Bone marrow (tissue), 2 donors: ENCODE results near the gene FTCD.
"Not testable (repeated sequence)": the region's sequence is repeated elsewhere in the genome, so short reads cannot be mapped to it uniquely, and the experiment has no call there.

Source experiments
- DNase-seq, 2 donors: peaks; one replicate each; lab custom pipeline; 2025; lab: John Stamatoyannopoulos, UW

The FTCD gene

DNA sequence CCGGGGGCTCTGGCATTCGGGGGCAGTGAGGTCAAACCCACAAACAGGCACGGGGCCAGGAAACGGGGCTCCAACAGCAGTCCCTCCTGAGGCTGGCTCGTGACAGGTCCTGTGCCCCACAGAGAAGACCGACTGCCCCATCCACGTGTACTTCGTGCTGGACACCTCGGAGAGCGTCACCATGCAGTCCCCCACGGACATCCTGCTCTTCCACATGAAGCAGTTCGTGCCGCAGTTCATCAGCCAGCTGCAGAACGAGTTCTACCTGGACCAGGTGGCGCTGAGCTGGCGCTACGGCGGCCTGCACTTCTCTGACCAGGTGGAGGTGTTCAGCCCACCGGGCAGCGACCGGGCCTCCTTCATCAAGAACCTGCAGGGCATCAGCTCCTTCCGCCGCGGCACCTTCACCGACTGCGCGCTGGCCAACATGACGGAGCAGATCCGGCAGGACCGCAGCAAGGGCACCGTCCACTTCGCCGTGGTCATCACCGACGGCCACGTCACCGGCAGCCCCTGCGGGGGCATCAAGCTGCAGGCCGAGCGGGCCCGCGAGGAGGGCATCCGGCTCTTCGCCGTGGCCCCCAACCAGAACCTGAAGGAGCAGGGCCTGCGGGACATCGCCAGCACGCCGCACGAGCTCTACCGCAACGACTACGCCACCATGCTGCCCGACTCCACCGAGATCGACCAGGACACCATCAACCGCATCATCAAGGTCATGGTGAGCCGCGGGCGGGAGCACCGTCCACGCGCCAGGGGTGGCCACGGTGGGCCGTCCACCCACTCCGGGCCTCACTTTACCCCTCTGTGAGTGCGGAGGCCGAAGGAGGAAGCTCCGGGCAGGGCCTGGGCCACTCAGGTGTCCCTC is 43.3 kb downstream of the FTCD start:
- no peak for DNase-seq

DNA sequence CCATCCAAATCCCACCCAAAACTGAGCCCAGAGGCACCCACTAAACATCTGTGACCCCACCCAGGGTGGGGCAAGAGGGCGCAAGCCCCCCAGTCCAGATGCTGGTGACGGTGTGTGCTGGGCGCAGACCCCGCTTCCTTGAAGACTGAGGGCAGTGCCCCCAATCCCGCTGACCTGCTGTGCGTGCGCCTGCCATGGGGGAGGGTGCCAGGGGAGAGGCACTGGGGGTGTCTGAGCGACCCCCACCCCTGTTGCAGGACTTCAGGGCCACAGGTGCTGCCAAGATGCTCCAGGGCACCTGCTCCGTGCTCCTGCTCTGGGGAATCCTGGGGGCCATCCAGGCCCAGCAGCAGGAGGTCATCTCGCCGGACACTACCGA is 44.2 kb downstream of the FTCD start:
- no peak for DNase-seq

GRCh38 chr21:46110499-46111192 is 44.7 kb downstream of the FTCD start:
- no peak for DNase-seq

DNA sequence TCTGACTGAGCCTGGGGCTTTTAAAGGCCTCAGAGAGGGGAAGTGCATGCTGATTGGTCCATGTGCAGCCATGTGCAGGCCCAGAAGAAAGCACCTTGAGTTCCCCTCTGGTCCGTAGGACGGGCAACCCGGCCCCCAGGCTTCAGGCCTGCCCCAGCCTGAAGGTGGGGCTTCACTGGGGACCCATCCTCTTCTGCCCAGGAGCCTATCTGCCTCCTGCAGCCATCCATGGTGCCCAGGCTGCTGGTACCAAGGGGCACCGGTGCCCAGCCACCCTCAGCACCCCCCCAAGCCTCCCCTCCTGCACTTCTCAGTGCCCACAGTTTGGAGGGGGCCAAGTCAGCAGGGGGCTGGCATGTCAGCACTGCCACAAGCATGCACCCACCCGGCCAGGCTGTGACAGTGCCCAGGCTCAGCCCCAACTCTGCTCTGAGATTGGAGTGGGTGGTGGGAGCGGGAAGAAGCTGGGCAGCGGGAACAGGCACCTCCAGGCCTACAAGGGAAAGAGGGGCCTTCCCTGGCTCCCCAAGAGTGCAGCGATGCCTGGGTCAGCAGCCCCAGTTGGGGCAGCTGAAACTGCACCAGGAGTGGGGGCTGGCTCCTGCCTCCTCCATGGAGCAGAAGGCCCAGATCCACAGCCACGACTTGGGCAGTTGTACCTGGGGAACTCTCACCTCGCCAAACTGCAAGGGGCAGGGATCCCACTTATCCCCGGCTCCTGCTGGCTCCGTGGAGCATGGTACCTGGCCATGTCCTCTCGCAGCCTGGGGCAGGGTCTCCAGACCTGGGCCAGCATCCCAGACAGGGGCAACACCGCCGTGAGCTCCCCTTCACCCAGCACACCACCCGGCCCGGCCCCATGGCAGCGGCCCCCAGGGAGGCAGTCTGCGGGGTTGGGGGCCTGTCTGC is 45.8 kb downstream of the FTCD start:
- DNase-seq, result no peak

- no peak for DNase-seq
These were observed 46.5 kb downstream of the FTCD start for GRCh38 chr21:46108827-46109312.

DNA sequence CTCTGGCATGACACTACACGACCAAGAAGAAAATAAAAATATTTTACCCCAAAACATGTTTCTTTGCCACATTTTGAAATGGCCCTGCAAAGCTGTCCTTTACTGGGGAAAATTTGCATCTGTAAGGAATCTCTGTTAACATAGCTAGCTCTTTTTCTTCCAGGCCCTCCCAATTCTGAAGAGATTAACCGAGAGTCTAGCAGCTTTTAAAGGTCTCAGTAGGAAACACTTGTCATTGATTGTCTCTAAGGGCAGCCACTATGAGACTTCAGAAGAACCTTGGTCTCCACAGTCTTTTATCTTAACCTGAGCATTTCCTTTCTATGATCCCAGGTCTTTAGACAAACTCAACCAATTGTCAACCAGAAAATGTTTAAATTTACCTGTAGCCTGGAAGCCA is 48.0 kb downstream of the FTCD start:
- DNase-seq, result not testable (repeated sequence)

- no peak for DNase-seq
These were observed 51.3 kb downstream of the FTCD start for GRCh38 chr21:46104104-46104503.

DNA sequence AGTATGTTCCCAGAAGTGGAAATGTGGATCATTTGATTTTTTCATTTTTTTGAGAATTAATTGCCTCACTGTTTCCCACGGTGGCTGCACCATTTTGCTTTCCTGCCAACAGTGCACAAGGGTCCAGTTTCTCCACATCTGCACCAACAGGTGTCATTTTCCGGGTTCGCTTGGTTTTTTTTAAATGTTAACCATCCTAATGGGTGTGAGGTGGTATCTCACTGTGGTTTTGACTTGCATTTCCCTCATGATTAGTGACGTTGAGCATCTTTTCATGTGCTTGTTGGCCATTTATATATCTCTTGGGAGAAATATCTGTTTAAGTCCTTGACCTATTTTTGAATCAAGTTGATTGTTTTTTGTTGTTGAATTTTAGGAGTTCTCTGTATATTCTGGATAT is 54.5 kb downstream of the FTCD start:
- no peak for DNase-seq

DNA sequence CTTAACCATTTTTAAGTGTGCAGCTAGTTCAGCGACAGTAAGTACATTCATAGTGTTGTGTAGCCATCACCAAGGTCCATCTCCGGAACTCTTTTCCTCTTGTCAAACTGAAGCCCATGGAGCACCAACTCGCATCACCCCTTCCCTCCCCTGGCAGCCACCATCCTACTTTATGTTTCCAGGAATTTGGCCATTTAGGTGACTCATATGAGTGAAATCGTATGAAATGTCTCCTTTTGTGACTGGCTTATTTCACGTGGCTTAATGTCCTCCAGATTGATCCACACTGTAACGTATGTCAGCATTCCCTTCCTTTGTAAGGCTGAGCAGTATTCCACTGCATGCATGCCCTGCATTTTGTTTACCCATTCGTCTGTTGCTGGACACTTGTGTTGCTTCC is 55.0 kb downstream of the FTCD start:
- DNase-seq, result no peak

- no peak for DNase-seq
These were observed 55.4 kb downstream of the FTCD start for GRCh38 chr21:46100020-46100419.

GRCh38 chr21:46099476-46099875 is 55.9 kb downstream of the FTCD start:
- no peak for DNase-seq

DNA sequence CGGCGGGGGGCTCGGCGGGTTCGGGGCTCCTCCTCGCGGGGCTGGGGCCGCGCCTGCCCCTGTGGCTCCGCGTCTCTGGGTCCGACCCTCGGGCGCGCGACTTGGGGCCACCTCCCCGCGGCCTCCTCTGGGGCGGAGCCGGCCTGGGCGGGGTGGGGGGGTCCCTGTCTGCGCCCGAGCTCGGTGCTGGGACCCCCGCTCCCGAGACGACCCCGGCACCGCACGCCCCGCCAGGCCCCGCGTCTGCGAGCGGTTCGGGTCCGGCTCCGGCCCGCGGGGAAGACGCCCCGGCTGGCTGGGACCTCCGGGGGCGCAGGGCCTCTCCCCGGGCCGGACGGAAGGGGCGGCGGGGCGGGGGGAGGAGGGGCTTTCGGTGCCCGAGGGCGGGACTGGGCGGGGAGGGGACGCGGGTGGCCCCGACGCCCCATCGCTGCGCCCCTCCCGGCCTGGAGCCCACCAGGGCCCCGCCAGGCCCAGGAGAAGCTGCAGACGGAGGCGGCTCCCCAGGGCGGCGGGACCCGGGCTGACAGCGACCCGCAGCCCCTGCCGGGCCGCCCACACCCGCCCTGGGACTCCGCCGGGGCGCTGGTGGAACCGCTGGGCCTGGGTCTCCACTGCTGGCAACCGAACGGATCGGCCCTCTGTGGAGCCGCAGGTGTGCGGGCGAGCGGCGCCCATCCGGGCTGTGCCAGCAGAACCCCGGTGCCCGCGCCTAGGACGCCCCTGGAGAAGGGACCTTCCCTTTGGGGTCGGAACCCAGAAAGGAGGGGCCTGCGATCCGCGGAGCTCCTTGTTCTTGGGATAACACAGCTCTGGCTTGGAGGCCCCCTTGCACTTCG is 56.9 kb downstream of the FTCD start:
- DNase-seq, result no peak

DNA sequence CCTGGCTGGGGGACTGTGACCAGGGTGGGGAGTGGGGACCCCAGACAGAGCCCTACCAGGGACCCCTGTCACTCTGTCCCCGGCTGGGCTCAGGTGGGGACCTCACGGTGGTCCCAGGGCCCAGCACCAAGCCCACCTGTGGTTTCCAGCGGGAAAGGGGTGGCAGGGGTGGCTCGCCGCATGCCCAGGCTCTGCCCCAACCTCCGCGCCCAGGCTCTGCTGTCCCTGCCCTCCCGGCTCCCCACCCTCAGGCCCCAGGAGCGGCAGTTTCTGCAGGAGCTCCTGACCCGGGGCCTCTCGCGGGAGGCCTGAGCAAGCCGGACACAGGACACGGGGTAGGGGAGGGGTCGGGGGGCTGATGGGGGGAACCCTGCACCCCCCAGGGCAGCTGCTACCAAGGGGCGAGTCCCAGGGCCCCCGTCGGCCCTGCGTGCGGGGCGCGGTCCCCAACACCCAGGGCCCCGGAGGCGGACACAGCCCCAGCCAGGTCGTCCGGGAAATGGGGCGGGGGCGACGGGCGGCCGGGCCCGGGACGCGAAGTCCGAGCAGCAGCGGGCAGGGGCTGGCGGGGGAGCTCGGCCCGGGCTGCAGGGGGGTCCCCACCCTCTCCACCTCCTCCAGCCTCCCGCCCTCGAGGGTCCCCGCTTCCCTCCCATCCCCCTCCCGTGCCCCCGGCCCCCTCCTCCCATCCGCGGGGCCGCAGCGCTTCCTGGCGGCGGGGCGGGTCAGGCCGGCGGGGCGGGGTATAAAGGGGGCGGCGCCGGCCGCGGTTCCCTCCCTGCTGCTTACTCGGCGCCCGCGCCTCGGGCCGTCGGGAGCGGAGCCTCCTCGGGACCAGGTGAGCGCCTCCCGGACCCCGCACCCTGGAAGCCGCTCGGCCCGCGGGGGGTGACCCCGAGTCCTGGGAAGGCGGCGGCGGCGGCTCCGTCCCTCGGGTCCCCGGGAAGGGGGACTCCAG is 57.8 kb downstream of the FTCD start, which contains the start of gene COL6A2:
Gene COL6A2 (plus strand): TSS at position 777 of the 958 bp plus-strand sequence.
- DNase-seq, result no peak

GRCh38 chr21:46096596-46097335 is 58.6 kb downstream of the FTCD start:
- DNase-seq, result no peak

DNA sequence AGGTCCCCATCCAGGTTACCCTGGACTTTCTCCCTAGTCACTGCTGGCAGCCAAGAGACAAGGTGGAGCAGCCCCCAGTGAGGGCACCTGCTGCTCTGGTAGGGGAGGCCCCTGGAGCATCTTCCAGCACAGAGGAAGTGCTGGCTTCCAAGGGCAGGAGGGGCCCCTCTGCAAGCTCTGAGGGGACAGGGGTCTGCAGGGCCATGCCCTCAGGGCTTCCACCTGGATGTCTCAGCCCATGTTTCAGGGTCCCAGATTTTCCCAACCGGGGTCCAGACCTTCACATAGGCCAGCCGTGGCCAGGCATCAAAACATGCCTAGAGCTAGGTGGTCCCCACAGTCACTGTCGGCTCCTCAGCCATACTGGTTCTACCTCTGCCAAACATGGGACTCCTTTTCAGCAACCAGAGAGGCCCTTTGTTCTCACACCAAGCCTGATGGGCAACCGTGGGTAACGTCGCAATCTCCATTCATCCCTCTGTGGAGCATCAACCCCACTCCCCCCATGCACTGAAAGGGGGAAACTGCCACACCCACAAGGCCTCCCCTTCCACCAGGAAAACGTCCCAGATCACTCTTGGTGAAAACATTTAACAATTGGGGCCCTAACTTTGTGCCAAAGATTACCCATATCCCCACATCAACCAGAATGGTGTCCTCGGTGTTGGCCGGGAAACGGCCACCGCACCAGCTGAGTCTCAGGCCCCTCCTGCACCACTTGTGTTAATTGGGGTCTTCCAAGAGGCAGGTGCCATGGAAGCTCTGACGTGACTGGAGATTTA is 59.4 kb downstream of the FTCD start:
- no peak for DNase-seq

- DNase-seq, result no peak
These were observed 60.2 kb downstream of the FTCD start for GRCh38 chr21:46095083-46095719.

GRCh38 chr21:46094401-46095082 is 60.8 kb downstream of the FTCD start:
- no peak for DNase-seq
